WTC11 (cell line): ENCODE results near the gene OLFM4. TPM values are rescaled to one million over a fixed set of nuclear protein-coding genes. Genes with fewer than 3 reads are reported as not detected.

Experiments
- ATAC-seq: fragments of 200-7000 bp; cut with Tn5 transposase; 2 replicates; pipeline ENCODE4 v1.10.0; 2021; ENCODE audit warnings: mild to moderate bottlenecking, moderate library complexity
- CTCF ChIA-PET: fragments of 300-600 bp; sonication (Branson Sonifier 250); formaldehyde crosslinking; loops from one replicate; lab custom pipeline; 2021; ENCODE audit warnings: antibody characterized with exemption; lab: Charles Lee
- POLR2A ChIA-PET: fragments of 350-600 bp; sonication (Branson Sonifier 250); formaldehyde crosslinking; loops from one replicate; lab custom pipeline; 2021; ENCODE audit warnings: antibody characterized with exemption; lab: Charles Lee
- DNase-seq: peaks from one replicate; pipeline ENCODE4 v3.0.0; 2021; ENCODE audit warnings: low spot score
- H3K27ac Mint-ChIP-seq: 2 replicates; pipeline ENCODE4 v1.8.0; 2021; ENCODE audit warnings: mixed read lengths
- H3K27me3 Mint-ChIP-seq: 2 replicates; pipeline ENCODE4 v1.8.0; 2021; ENCODE audit warnings: low read depth, mild to moderate bottlenecking, moderate library complexity, mixed read lengths
- H3K36me3 Mint-ChIP-seq: 2 replicates; pipeline ENCODE4 v1.8.0; 2021; ENCODE audit warnings: mixed read lengths
- H3K4me1 Mint-ChIP-seq: 2 replicates; pipeline ENCODE4 v1.8.0; 2022; ENCODE audit warnings: mixed read lengths
- H3K4me3 Mint-ChIP-seq: 2 replicates; pipeline ENCODE4 v1.8.0; 2021; ENCODE audit warnings: mild to moderate bottlenecking, moderate library complexity, mixed read lengths
- H3K9me3 Mint-ChIP-seq: 2 replicates; pipeline ENCODE4 v1.8.0; 2021; ENCODE audit warnings: mixed read lengths
- AR ChIP-seq: fragments of 250-450 bp; sonication (Bioruptor Pico); IDR thresholded peaks from 2 replicates; pipeline ENCODE4 v1.9.0; 2021; ENCODE audit warnings: mild to moderate bottlenecking
- E2F5 ChIP-seq: sonication (generic); formaldehyde crosslinking; IDR thresholded peaks from 2 replicates; pipeline ENCODE4 v1.8.1; 2022; ENCODE audit warnings: mild to moderate bottlenecking, moderate library complexity, missing genetic modification reagents
- MYBL2 ChIP-seq: sonication (generic); formaldehyde crosslinking; IDR thresholded peaks from 2 replicates; pipeline ENCODE4 v1.8.1; 2023; ENCODE audit warnings: mild to moderate bottlenecking, moderate library complexity, missing genetic modification reagents
- NFE2L1 ChIP-seq: sonication (generic); formaldehyde crosslinking; IDR thresholded peaks from 2 replicates; pipeline ENCODE4 v1.8.1; 2023; ENCODE audit warnings: missing genetic modification reagents
- NR3C1 ChIP-seq: sonication (generic); formaldehyde crosslinking; conservative IDR thresholded peaks from 2 replicates; pipeline ENCODE4 v1.8.1; 2023; ENCODE audit warnings: low read depth, mild to moderate bottlenecking, missing genetic modification reagents
- PRDM15 ChIP-seq: sonication (generic); formaldehyde crosslinking; IDR thresholded peaks from 2 replicates; pipeline ENCODE4 v1.8.0; 2022; ENCODE audit warnings: missing genetic modification reagents
- TEAD1 ChIP-seq: sonication (generic); formaldehyde crosslinking; IDR thresholded peaks from 2 replicates; pipeline ENCODE4 v1.8.0; 2022; ENCODE audit warnings: mild to moderate bottlenecking, missing genetic modification reagents
- ZBTB43 ChIP-seq: sonication (generic); formaldehyde crosslinking; IDR thresholded peaks from 2 replicates; pipeline ENCODE4 v1.8.1; 2023; ENCODE audit warnings: mild to moderate bottlenecking, missing genetic modification reagents
- ZNF219 ChIP-seq: sonication (generic); formaldehyde crosslinking; IDR thresholded peaks from 2 replicates; pipeline ENCODE4 v1.8.0; 2023; ENCODE audit warnings: missing genetic modification reagents, mild to moderate bottlenecking, borderline replicate concordance
- ZNF317 ChIP-seq: sonication (generic); formaldehyde crosslinking; IDR thresholded peaks from 2 replicates; pipeline ENCODE4 v1.8.1; 2023; ENCODE audit warnings: low read depth, mild to moderate bottlenecking, moderate library complexity, missing genetic modification reagents, borderline replicate concordance
- ZNF423 ChIP-seq: fragments of 250-450 bp; sonication (Bioruptor Pico); IDR thresholded peaks from 2 replicates; pipeline ENCODE4 v2.1.2; 2022; ENCODE audit warnings: mild to moderate bottlenecking, moderate library complexity
- total RNA-seq: library from RNA; stranded (reverse); gene quantifications from 3 replicates; pipeline ENCODE4 v1.2.3, GENCODE V29; 2021
- TF ChIP-seq, protein P1 (sequence below): sonication (generic); formaldehyde crosslinking; IDR thresholded peaks from 2 replicates; pipeline ENCODE4 v1.8.1; 2023; ENCODE audit warnings: mild to moderate bottlenecking, missing genetic modification reagents, moderate library complexity
- TF ChIP-seq, protein P2 (sequence below): fragments of 250-450 bp; sonication (Bioruptor Pico); IDR thresholded peaks from 2 replicates; pipeline ENCODE4 v1.9.0; 2021; ENCODE audit warnings: mild to moderate bottlenecking, borderline replicate concordance

OLFM4 gene
- total RNA-seq, 1 experiment from 2014 or later, result 0.17 TPM

DNA sequence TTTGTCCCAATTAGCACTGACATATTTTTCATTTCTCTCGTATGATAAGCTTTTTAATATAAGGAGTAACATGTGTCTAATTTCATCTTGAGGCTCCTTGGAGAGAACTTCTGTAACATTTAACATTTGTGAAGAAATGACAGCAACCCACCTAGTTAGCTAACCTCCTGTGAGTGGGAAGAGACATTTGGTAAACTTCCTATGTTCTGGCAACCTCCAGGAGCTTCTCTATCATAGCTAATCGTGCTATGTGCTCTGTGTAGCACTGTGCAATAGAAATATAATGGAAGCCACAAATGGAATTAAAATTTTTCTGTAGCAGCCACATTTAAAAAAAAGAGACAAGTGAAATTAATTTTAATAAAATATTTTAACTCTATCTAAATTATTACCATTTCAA is 5.4 kb upstream of the OLFM4 start:
- no peaks in the 10 kb centered on the region for H3K4me1 Mint-ChIP-seq
- POLR2A ChIA-PET, result no interaction called here
- no peak overlapping the region for H3K27ac Mint-ChIP-seq
- no peaks in the 10 kb centered on the region; the same call in 1 of the 2 replicates for H3K27me3 Mint-ChIP-seq
- CTCF ChIA-PET, result interaction anchor here (1.1 kb wide), 1 partner anchor 178 kb away, joined by 4 read pairs; no protein-coding TSS in a partner anchor
- no peaks in the 10 kb centered on the region for H3K9me3 Mint-ChIP-seq
- TF ChIP-seq, protein P1, sequence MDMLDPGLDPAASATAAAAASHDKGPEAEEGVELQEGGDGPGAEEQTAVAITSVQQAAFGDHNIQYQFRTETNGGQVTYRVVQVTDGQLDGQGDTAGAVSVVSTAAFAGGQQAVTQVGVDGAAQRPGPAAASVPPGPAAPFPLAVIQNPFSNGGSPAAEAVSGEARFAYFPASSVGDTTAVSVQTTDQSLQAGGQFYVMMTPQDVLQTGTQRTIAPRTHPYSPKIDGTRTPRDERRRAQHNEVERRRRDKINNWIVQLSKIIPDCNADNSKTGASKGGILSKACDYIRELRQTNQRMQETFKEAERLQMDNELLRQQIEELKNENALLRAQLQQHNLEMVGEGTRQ, result no peak
- TF ChIP-seq PRDM15 (CRISPR knock-in tag) (no peak), NR3C1 (no peak), ZNF317 (CRISPR knock-in tag) (no peak), ZBTB43 (CRISPR knock-in tag) (no peak), ZNF219 (no peak), E2F5 (no peak)
- TF ChIP-seq, protein P2, sequence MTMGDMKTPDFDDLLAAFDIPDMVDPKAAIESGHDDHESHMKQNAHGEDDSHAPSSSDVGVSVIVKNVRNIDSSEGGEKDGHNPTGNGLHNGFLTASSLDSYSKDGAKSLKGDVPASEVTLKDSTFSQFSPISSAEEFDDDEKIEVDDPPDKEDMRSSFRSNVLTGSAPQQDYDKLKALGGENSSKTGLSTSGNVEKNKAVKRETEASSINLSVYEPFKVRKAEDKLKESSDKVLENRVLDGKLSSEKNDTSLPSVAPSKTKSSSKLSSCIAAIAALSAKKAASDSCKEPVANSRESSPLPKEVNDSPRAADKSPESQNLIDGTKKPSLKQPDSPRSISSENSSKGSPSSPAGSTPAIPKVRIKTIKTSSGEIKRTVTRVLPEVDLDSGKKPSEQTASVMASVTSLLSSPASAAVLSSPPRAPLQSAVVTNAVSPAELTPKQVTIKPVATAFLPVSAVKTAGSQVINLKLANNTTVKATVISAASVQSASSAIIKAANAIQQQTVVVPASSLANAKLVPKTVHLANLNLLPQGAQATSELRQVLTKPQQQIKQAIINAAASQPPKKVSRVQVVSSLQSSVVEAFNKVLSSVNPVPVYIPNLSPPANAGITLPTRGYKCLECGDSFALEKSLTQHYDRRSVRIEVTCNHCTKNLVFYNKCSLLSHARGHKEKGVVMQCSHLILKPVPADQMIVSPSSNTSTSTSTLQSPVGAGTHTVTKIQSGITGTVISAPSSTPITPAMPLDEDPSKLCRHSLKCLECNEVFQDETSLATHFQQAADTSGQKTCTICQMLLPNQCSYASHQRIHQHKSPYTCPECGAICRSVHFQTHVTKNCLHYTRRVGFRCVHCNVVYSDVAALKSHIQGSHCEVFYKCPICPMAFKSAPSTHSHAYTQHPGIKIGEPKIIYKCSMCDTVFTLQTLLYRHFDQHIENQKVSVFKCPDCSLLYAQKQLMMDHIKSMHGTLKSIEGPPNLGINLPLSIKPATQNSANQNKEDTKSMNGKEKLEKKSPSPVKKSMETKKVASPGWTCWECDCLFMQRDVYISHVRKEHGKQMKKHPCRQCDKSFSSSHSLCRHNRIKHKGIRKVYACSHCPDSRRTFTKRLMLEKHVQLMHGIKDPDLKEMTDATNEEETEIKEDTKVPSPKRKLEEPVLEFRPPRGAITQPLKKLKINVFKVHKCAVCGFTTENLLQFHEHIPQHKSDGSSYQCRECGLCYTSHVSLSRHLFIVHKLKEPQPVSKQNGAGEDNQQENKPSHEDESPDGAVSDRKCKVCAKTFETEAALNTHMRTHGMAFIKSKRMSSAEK (CRISPR knock-in tag), result no peak
- H3K36me3 Mint-ChIP-seq, result no peaks in the 10 kb centered on the region
- H3K4me3 Mint-ChIP-seq, result no peak overlapping the region
- DNase-seq, result no peak
- ATAC-seq, result no peak

DNA sequence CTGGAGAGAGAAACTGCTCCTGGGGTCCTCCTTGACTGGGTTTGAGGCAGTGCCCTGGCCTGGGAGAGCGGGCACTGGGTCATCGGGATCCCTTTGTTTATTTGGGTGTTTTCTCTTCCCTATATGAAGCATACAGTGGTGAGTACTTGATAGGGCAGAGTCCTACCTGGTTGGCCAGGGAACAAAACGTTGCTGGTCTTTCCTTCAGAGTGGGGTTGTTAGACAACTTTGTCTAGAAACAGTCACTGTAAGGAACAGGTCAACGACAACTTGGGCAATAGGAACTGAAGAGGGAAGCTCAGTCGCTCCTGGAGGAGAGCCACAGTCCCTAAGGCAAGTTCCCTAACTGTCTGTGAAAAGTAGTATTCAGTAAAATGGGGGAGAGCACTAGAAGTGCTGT is 550 bp upstream of the OLFM4 start:
- no peaks in the 10 kb centered on the region; the same call in 1 of the 2 replicates for H3K27me3 Mint-ChIP-seq
- TF ChIP-seq ZNF423 (CRISPR knock-in tag), result no peak
- no peak for TF ChIP-seq AR (CRISPR knock-in tag)
- no peak for TF ChIP-seq MYBL2 (CRISPR knock-in tag)
- no peak for TF ChIP-seq NFE2L1 (CRISPR knock-in tag)
- no peak for TF ChIP-seq TEAD1
- TF ChIP-seq, all 79 proteins: peak for 0
- H3K4me3 Mint-ChIP-seq, result no peak overlapping the region
- H3K9me3 Mint-ChIP-seq, result no peaks in the 10 kb centered on the region
- POLR2A ChIA-PET, result no interaction called here
- CTCF ChIA-PET, result interaction anchor here (1.1 kb wide), 1 partner anchor 60 kb away, joined by 3 read pairs; no protein-coding TSS in a partner anchor
- DNase-seq (no peak), ATAC-seq (no peak)
- H3K27ac Mint-ChIP-seq, result no peak overlapping the region
- H3K36me3 Mint-ChIP-seq, result no peaks in the 10 kb centered on the region
- H3K4me1 Mint-ChIP-seq, result peaks cover 17% of the 10 kb centered on the region; the same call in 1 of the 2 replicates
